A673 (cell line): Measurements from ENCODE around the gene ATP10D.

Source experiments
- EZH2 ChIP-seq: fragments of 200-600 bp; sonication (generic); IDR thresholded peaks from 2 replicates; pipeline ENCODE4 v1.6.1; 2017; ENCODE audit warnings: borderline replicate concordance, low read depth, mild to moderate bottlenecking, mixed read lengths, antibody characterized with exemption, low read length; ENCODE audit not compliant: poor library complexity, severe bottlenecking
- TF ChIP-seq, protein P1 (sequence below): fragments of 300-800, 200-600 bp; sonication (generic); conservative IDR thresholded peaks from 2 replicates; pipeline ENCODE4 v1.5.1; 2017; ENCODE audit warnings: low read depth, mild to moderate bottlenecking, antibody characterized with exemption, low read length, moderate library complexity, mixed read lengths

DNA sequence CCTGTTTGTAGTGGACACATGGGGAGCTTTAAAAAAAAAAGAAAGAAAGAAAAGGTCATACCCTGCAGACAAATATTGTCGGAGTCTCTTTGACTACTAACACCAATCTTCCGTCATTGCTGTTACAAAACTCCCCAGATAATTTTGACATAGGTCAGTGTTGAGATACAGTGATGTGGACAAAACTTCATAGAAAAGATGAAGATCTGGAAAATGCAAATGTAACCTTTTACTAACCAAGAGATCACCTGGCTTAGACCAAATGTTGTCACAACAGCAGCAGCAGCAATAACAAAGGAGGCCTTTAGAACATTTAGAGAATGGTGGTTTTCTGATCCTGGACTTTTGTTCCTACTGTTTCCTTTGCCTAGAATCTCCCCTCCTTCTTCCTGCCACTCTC lies 13.5 kb upstream of the ATP10D start:
- TF ChIP-seq, protein P1, sequence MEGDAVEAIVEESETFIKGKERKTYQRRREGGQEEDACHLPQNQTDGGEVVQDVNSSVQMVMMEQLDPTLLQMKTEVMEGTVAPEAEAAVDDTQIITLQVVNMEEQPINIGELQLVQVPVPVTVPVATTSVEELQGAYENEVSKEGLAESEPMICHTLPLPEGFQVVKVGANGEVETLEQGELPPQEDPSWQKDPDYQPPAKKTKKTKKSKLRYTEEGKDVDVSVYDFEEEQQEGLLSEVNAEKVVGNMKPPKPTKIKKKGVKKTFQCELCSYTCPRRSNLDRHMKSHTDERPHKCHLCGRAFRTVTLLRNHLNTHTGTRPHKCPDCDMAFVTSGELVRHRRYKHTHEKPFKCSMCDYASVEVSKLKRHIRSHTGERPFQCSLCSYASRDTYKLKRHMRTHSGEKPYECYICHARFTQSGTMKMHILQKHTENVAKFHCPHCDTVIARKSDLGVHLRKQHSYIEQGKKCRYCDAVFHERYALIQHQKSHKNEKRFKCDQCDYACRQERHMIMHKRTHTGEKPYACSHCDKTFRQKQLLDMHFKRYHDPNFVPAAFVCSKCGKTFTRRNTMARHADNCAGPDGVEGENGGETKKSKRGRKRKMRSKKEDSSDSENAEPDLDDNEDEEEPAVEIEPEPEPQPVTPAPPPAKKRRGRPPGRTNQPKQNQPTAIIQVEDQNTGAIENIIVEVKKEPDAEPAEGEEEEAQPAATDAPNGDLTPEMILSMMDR: no peak
- TF ChIP-seq EZH2: no peak
